HEK293 (cell line): Measurements from ENCODE around the gene SLC18B1.

Experiments
- CTCF ChIA-PET: fragments of 350-600 bp; formaldehyde crosslinking; extraction: SDS; loops from one replicate; lab custom pipeline; 2021; ENCODE audit warnings: antibody characterized with exemption; lab: Yijun Ruan, JAX
- POLR2A ChIA-PET: fragments of 300-600 bp; formaldehyde crosslinking; extraction: SDS; loops from one replicate; lab custom pipeline; 2020; ENCODE audit warnings: antibody characterized with exemption, inconsistent platforms; lab: Yijun Ruan, JAX
- H3K27ac ChIP-seq: fragments of 200-500 bp; sonication (Bioruptor generic); 2 replicates; pipeline ENCODE4 v1.5.1; 2014; ENCODE audit warnings: low read depth, low read length, control low read depth, inconsistent platforms; ENCODE audit errors: extremely low read depth
- H3K36me3 ChIP-seq, 2 experiments: fragments of 200-500 bp in 1 of 2; sonication (Bioruptor generic) in 1 of 2; 1 replicate in 1 of 2; 2 replicates in 1 of 2; pipeline ENCODE4 v1.5.1; 2014 to 2017; ENCODE audit warnings: inconsistent platforms in 2 of 2, low read length in 2 of 2; ENCODE audit not compliant: control insufficient read depth in 2 of 2, insufficient read depth in 1 of 2
- H3K4me1 ChIP-seq: fragments of 200-500 bp; sonication (Bioruptor generic); 2 replicates; pipeline ENCODE4 v1.5.1; 2014; ENCODE audit warnings: mild to moderate bottlenecking, low read length, inconsistent platforms; ENCODE audit not compliant: control insufficient read depth, insufficient read depth
- H3K4me3 ChIP-seq: 2 replicates; pipeline ENCODE4 v1.5.1; 2011; ENCODE audit warnings: low read depth, mild to moderate bottlenecking, control low read depth, low read length, moderate library complexity
- H3K9me3 ChIP-seq: fragments of 200-500 bp; sonication (Bioruptor generic); 2 replicates; pipeline ENCODE4 v1.5.1; 2014; ENCODE audit warnings: low read depth, low read length, inconsistent platforms; ENCODE audit not compliant: control insufficient read depth, insufficient read depth
- BCL11A ChIP-seq: fragments of 450-650 bp; formaldehyde crosslinking; IDR thresholded peaks from 2 replicates; pipeline ENCODE4 v1.5.1; 2016; ENCODE audit warnings: low read depth, missing biosample characterization, missing genetic modification characterization
- CTCF ChIP-seq: fragments of 450-650 bp; formaldehyde crosslinking; IDR thresholded peaks from 2 replicates; pipeline ENCODE4 v1.5.1; 2016; ENCODE audit warnings: missing biosample characterization, missing genetic modification characterization
- GLI2 ChIP-seq: fragments of 450-650 bp; formaldehyde crosslinking; IDR thresholded peaks from 2 replicates; pipeline ENCODE4; 2017; ENCODE audit warnings: missing biosample characterization, missing genetic modification characterization, low read depth, borderline replicate concordance
- PRDM1 ChIP-seq: fragments of 450-650 bp; formaldehyde crosslinking; IDR thresholded peaks from 2 replicates; pipeline ENCODE4; 2016; ENCODE audit warnings: missing biosample characterization, missing genetic modification characterization
- SCRT2 ChIP-seq: fragments of 450-650 bp; formaldehyde crosslinking; IDR thresholded peaks from 2 replicates; pipeline ENCODE4 v1.5.1; 2016; ENCODE audit warnings: missing biosample characterization, missing genetic modification characterization
- ZBTB17 ChIP-seq: fragments of 450-650 bp; formaldehyde crosslinking; IDR thresholded peaks from 2 replicates; pipeline ENCODE4 v1.5.1; 2016; ENCODE audit warnings: missing biosample characterization, missing genetic modification characterization
- ZIC2 ChIP-seq: fragments of 450-650 bp; formaldehyde crosslinking; IDR thresholded peaks from 2 replicates; pipeline ENCODE4 v1.5.1; 2016; ENCODE audit warnings: missing biosample characterization, missing genetic modification characterization
- ZNF433 ChIP-seq: fragments of 450-650 bp; formaldehyde crosslinking; IDR thresholded peaks from 2 replicates; pipeline ENCODE4 v1.5.1; 2016; ENCODE audit warnings: missing biosample characterization, missing genetic modification characterization, low read depth
- ZNF548 ChIP-seq: fragments of 450-650 bp; formaldehyde crosslinking; IDR thresholded peaks from 2 replicates; pipeline ENCODE4 v1.5.1; 2016; ENCODE audit warnings: missing biosample characterization, missing genetic modification characterization
- ZNF654 ChIP-seq: fragments of 450-650 bp; formaldehyde crosslinking; IDR thresholded peaks from 2 replicates; pipeline ENCODE4 v1.5.1; 2016; ENCODE audit warnings: low read depth, missing biosample characterization, missing genetic modification characterization
- TF ChIP-seq, protein P1 (sequence below): fragments of 450-650 bp; formaldehyde crosslinking; IDR thresholded peaks from 2 replicates; pipeline ENCODE4 v1.5.1; 2017; ENCODE audit warnings: missing biosample characterization, missing genetic modification characterization
- TF ChIP-seq, protein P2 (sequence below): fragments of 450-650 bp; formaldehyde crosslinking; IDR thresholded peaks from 2 replicates; pipeline ENCODE4 v1.5.1; 2017; ENCODE audit warnings: missing biosample characterization, mild to moderate bottlenecking, missing genetic modification characterization, moderate library complexity
- TF ChIP-seq, protein P3 (sequence below): fragments of 450-650 bp; formaldehyde crosslinking; IDR thresholded peaks from 2 replicates; pipeline ENCODE4 v1.5.1; 2016; ENCODE audit warnings: missing biosample characterization, missing genetic modification characterization

SLC18B1 gene

GRCh38 chr6:132830334-132830751 lies 31.9 kb upstream of the SLC18B1 start:
- no peak overlapping the region for H3K27ac ChIP-seq
- POLR2A ChIA-PET, result interaction anchor here (0.6 kb wide), 1 partner anchor 125 kb away, joined by 5 read pairs; no protein-coding TSS in a partner anchor
- no peaks in the 10 kb centered on the region for H3K4me1 ChIP-seq
- TF ChIP-seq GLI2 (tag by site-specific recombination) (no peak), PRDM1 (tag by site-specific recombination) (peak; percentile 61; the same call in 1 of the 2 replicates), SCRT2 (tag by site-specific recombination) (0 out of 2 replicates have a peak, but pooled peaks have one; percentile 14), ZNF654 (tag by site-specific recombination) (peak; percentile 90), ZIC2 (no peak), ZNF548 (tag by site-specific recombination) (no peak), CTCF (tag by site-specific recombination) (peak; percentile 46; the same call in 1 of the 2 replicates)
- TF ChIP-seq, protein P1, sequence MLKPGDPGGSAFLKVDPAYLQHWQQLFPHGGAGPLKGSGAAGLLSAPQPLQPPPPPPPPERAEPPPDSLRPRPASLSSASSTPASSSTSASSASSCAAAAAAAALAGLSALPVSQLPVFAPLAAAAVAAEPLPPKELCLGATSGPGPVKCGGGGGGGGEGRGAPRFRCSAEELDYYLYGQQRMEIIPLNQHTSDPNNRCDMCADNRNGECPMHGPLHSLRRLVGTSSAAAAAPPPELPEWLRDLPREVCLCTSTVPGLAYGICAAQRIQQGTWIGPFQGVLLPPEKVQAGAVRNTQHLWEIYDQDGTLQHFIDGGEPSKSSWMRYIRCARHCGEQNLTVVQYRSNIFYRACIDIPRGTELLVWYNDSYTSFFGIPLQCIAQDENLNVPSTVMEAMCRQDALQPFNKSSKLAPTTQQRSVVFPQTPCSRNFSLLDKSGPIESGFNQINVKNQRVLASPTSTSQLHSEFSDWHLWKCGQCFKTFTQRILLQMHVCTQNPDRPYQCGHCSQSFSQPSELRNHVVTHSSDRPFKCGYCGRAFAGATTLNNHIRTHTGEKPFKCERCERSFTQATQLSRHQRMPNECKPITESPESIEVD (tag by site-specific recombination), result 0 out of 2 replicates have a peak, but pooled peaks have one; percentile 9
- TF ChIP-seq, protein P2, sequence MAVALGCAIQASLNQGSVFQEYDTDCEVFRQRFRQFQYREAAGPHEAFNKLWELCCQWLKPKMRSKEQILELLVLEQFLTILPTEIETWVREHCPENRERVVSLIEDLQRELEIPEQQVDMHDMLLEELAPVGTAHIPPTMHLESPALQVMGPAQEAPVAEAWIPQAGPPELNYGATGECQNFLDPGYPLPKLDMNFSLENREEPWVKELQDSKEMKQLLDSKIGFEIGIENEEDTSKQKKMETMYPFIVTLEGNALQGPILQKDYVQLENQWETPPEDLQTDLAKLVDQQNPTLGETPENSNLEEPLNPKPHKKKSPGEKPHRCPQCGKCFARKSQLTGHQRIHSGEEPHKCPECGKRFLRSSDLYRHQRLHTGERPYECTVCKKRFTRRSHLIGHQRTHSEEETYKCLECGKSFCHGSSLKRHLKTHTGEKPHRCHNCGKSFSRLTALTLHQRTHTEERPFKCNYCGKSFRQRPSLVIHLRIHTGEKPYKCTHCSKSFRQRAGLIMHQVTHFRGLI, result no peak
- TF ChIP-seq, protein P3, sequence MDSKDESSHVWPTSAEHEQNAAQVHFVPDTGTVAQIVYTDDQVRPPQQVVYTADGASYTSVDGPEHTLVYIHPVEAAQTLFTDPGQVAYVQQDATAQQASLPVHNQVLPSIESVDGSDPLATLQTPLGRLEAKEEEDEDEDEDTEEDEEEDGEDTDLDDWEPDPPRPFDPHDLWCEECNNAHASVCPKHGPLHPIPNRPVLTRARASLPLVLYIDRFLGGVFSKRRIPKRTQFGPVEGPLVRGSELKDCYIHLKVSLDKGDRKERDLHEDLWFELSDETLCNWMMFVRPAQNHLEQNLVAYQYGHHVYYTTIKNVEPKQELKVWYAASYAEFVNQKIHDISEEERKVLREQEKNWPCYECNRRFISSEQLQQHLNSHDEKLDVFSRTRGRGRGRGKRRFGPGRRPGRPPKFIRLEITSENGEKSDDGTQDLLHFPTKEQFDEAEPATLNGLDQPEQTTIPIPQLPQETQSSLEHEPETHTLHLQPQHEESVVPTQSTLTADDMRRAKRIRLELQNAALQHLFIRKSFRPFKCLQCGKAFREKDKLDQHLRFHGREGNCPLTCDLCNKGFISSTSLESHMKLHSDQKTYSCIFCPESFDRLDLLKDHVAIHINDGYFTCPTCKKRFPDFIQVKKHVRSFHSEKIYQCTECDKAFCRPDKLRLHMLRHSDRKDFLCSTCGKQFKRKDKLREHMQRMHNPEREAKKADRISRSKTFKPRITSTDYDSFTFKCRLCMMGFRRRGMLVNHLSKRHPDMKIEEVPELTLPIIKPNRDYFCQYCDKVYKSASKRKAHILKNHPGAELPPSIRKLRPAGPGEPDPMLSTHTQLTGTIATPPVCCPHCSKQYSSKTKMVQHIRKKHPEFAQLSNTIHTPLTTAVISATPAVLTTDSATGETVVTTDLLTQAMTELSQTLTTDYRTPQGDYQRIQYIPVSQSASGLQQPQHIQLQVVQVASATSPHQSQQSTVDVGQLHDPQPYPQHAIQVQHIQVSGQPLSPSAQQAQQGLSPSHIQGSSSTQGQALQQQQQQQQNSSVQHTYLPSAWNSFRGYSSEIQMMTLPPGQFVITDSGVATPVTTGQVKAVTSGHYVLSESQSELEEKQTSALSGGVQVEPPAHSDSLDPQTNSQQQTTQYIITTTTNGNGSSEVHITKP, result no peak
- no peaks in the 10 kb centered on the region for H3K9me3 ChIP-seq
- CTCF ChIA-PET, result interaction anchor here (0.5 to 4.3 kb wide), 46 partner anchors 9 to 1093 kb away, joined by 3 to 55 read pairs (median 4); no protein-coding TSS in a partner anchor
- no peak overlapping the region for H3K4me3 ChIP-seq
- H3K36me3 ChIP-seq, result no peaks in the 10 kb centered on the region

DNA sequence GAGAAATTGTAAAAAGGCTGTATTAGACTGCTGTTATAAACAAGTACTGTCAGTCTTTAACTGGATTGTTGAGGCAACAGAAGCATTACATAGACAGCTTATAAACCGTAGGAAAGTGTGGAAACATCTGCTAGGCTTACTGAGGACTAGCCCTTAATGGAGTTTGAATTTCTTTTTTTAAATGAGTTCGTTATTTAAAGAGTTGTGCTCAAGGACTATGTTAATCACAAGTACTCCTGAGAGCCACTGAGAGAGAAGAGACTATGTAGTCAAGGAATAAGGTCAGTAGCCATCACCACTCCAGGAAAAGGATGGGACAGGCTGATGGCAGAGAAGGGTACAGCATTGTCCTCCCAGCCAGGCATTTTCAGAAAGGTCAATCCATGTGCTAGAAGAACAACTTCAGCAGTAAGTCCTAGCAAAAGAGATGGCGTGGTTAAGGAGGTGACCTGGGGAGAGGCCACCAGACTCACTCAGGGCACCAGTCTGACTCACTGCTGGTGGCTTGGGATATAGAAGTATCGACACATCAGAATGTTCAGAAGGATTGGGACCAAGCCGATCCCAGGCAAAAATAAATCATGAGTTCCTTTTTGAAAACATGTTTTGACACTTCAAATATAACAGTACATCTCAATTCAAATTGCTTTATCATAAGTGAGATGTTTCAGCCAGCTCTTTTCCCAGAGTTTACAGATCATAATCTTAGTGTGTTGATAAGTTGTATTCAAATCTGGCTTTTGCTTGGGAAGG lies 22.4 kb upstream of the SLC18B1 start:
- H3K36me3 ChIP-seq, result peaks cover 23 to 42% of the 10 kb centered on the region in 2 experiments
- CTCF ChIA-PET, result interaction anchor here (0.6 to 1.0 kb wide), 4 partner anchors 12 to 896 kb away, joined by 3 to 8 read pairs (median 4); no protein-coding TSS in a partner anchor
- H3K27ac ChIP-seq, result no peak overlapping the region
- peak; percentile 86 for TF ChIP-seq ZBTB17 (tag by site-specific recombination)
- no peak for TF ChIP-seq ZNF433 (tag by site-specific recombination)
- no peak for TF ChIP-seq BCL11A
- TF ChIP-seq, all 188 proteins: peak for 1
- 0 out of 2 replicates have a peak, but pooled peaks cover 2% of the 10 kb centered on the region for H3K4me1 ChIP-seq
- POLR2A ChIA-PET, result interaction anchor here (0.7 to 1.6 kb wide), 2 partner anchors 110 to 308 kb away, joined by 4 to 6 read pairs; partner anchors contain the start of gene STX7
- H3K9me3 ChIP-seq, result no peaks in the 10 kb centered on the region
- no peak overlapping the region for H3K4me3 ChIP-seq
